GM23338 (cell line): Measurements from ENCODE around the gene WSCD2. TPM values are rescaled to one million over a fixed set of nuclear protein-coding genes. Genes with fewer than 3 reads are reported as not detected.

Experiments
- ATAC-seq: fragments of 200-7000 bp; cut with Tn5 transposase; 3 replicates; pipeline ENCODE4 v1.9.1; 2020
- DNase-seq: peaks from one replicate; pipeline ENCODE4 v3.0.0-alpha.2; 2015; ENCODE audit warnings: low spot score
- H2AFZ ChIP-seq: fragments of 200-600 bp; sonication (generic); 2 replicates; pipeline ENCODE4 v1.8.0; 2016; ENCODE audit warnings: antibody characterized with exemption, mild to moderate bottlenecking, moderate library complexity
- H3F3A ChIP-seq: fragments of 200-600 bp; sonication (generic); replicated peaks from 2 replicates; pipeline ENCODE4 v1.8.0; 2017; ENCODE audit warnings: antibody characterized with exemption, mixed run types, low read depth
- H3K27ac ChIP-seq: fragments of 200-600 bp; sonication (generic); 2 replicates; pipeline ENCODE4 v1.6.1; 2016; ENCODE audit warnings: low read depth
- H3K27me3 ChIP-seq: fragments of 200-600 bp; sonication (generic); 2 replicates; pipeline ENCODE4 v1.8.0; 2016; ENCODE audit warnings: mild to moderate bottlenecking, mixed run types, moderate library complexity; ENCODE audit not compliant: insufficient read depth
- H3K36me3 ChIP-seq: fragments of 200-600 bp; sonication (generic); 2 replicates; pipeline ENCODE4 v1.8.0; 2016; ENCODE audit warnings: mild to moderate bottlenecking; ENCODE audit not compliant: insufficient read depth
- H3K4me1 ChIP-seq: fragments of 200-600 bp; sonication (generic); 2 replicates; pipeline ENCODE4 v1.8.0; 2016; ENCODE audit warnings: mild to moderate bottlenecking, moderate library complexity; ENCODE audit not compliant: insufficient read depth
- H3K4me2 ChIP-seq: fragments of 200-600 bp; sonication (generic); 2 replicates; pipeline ENCODE4 v1.7.1; 2017; ENCODE audit warnings: mixed run types
- H3K4me3 ChIP-seq: fragments of 200-600 bp; sonication (generic); 2 replicates; pipeline ENCODE4 v1.6.1; 2016; ENCODE audit warnings: mixed run types
- H3K79me2 ChIP-seq: fragments of 200-600 bp; sonication (generic); replicated peaks from 2 replicates; pipeline ENCODE4 v1.8.0; 2017; ENCODE audit warnings: mild to moderate bottlenecking; ENCODE audit not compliant: insufficient read depth
- H3K9me2 ChIP-seq: fragments of 200-600 bp; sonication (generic); 2 replicates; pipeline ENCODE4 v1.8.0; 2017; ENCODE audit not compliant: insufficient read depth
- H4K20me1 ChIP-seq: fragments of 200-600 bp; sonication (generic); replicated peaks from 2 replicates; pipeline ENCODE4 v1.8.0; 2017; ENCODE audit warnings: mild to moderate bottlenecking; ENCODE audit not compliant: insufficient read depth
- H3K27ac Mint-ChIP-seq: 2 replicates; pipeline ENCODE4 v1.8.0; 2020; ENCODE audit warnings: inconsistent platforms, mild to moderate bottlenecking, moderate library complexity, mixed read lengths
- H3K27me3 Mint-ChIP-seq: 3 replicates; pipeline ENCODE4 v1.8.0; 2022; ENCODE audit warnings: low read depth, mild to moderate bottlenecking, moderate library complexity, mixed read lengths, inconsistent platforms; ENCODE audit not compliant: insufficient read depth, poor library complexity
- H3K36me3 Mint-ChIP-seq: 3 replicates; pipeline ENCODE4 v1.8.0; 2021; ENCODE audit warnings: low read depth, mild to moderate bottlenecking, inconsistent platforms, moderate library complexity, mixed read lengths
- H3K4me1 Mint-ChIP-seq: 3 replicates; pipeline ENCODE4 v1.8.0; 2020; ENCODE audit warnings: mild to moderate bottlenecking, inconsistent platforms, mixed read lengths
- H3K4me3 Mint-ChIP-seq: 3 replicates; pipeline ENCODE4 v1.8.0; 2021; ENCODE audit warnings: moderate library complexity, mild to moderate bottlenecking, inconsistent platforms, mixed read lengths
- H3K9me3 Mint-ChIP-seq: 3 replicates; pipeline ENCODE4 v1.8.0; 2020; ENCODE audit warnings: moderate library complexity, mild to moderate bottlenecking, inconsistent platforms, mixed read lengths
- CTCF ChIP-seq, 2 experiments: fragments of 200-600 bp in 1 of 2; sonication (generic) in 1 of 2; conservative IDR thresholded peaks; 2 replicates each; pipeline versions ENCODE4 v1.5.1 to v1.6.1; 2016 to 2017; ENCODE audit warnings: antibody characterized with exemption in 2 of 2, low read depth in 2 of 2, mild to moderate bottlenecking in 2 of 2, moderate library complexity in 1 of 2
- EZH2 ChIP-seq: fragments of 200-600 bp; sonication (generic); IDR thresholded peaks from one replicate; pipeline ENCODE4 v1.8.0; 2017; ENCODE audit warnings: antibody characterized with exemption, mild to moderate bottlenecking, low read depth; ENCODE audit not compliant: unreplicated experiment
- ZNF114 ChIP-seq: fragments of 250-450 bp; sonication (Bioruptor Pico); IDR thresholded peaks from 2 replicates; pipeline ENCODE4 v1.5.0; 2020; ENCODE audit warnings: mild to moderate bottlenecking, moderate library complexity
- ZNF462 ChIP-seq: fragments of 250-450 bp; sonication (Bioruptor Pico); IDR thresholded peaks from 2 replicates; pipeline ENCODE4 v1.5.0; 2020; ENCODE audit warnings: mild to moderate bottlenecking, moderate library complexity
- polyA plus RNA-seq: library from polyadenylated mRNA; unstranded; fragments of >200 nt; fragmentation: Nextera tagmentation; extraction: Ambion mirVana; gene quantifications from 2 replicates; pipeline ENCODE4 v1.2.1, GENCODE V29; 2016
- total RNA-seq: library from RNA; depleted of rRNA; stranded (reverse); fragments of >200 nt; shearing (Covaris generic); gene quantifications from 2 replicates; pipeline ENCODE4 v1.2.3, GENCODE V29; 2014
- TF ChIP-seq, protein P1 (sequence below): IDR thresholded peaks from 2 replicates; pipeline ENCODE4 v1.6.1; 2016; ENCODE audit warnings: antibody characterized with exemption

The WSCD2 gene
- total and polyA plus RNA-seq, 2 experiments from 2014 or later, result 0.66 to 3.1 TPM

- Mint-ChIP-seq H3K9me3 (no peaks in the 10 kb centered on the region), H3K27ac (peak overlapping the region; percentile 90), H3K4me1 (peaks cover 45% of the 10 kb centered on the region), H3K36me3 (no peaks in the 10 kb centered on the region), H3K4me3 (no peak overlapping the region), H3K27me3 (peaks cover 2% of the 10 kb centered on the region)
- 0 out of 4 replicates have a peak, but pooled peaks of 1 of the 2 experiments have one; percentile 13 for TF ChIP-seq CTCF (conservative IDR thresholded peaks at IDR 0.05; ENCODE audit: low read depth in 2 of 2)
- TF ChIP-seq, protein P1, sequence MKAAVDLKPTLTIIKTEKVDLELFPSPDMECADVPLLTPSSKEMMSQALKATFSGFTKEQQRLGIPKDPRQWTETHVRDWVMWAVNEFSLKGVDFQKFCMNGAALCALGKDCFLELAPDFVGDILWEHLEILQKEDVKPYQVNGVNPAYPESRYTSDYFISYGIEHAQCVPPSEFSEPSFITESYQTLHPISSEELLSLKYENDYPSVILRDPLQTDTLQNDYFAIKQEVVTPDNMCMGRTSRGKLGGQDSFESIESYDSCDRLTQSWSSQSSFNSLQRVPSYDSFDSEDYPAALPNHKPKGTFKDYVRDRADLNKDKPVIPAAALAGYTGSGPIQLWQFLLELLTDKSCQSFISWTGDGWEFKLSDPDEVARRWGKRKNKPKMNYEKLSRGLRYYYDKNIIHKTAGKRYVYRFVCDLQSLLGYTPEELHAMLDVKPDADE, result no peak
- H3K4me1 ChIP-seq, result peaks cover 36% of the 10 kb centered on the region
- DNase-seq (peak; percentile 81), ATAC-seq (peak; percentile 97)
- H2AFZ ChIP-seq, result peak overlapping the region; percentile 84
- peak overlapping the region; percentile 81 for H3K27ac ChIP-seq
- no peaks in the 10 kb centered on the region for H3K79me2 ChIP-seq
- no peaks in the 10 kb centered on the region for H4K20me1 ChIP-seq
- H3K27me3 ChIP-seq, result no peaks in the 10 kb centered on the region
- H3K36me3 ChIP-seq, result no peaks in the 10 kb centered on the region
- H3K4me3 ChIP-seq, result no peak overlapping the region
- H3K4me2 ChIP-seq, result peak overlapping the region; percentile 23; the same call in 1 of the 2 replicates
- no peaks in the 10 kb centered on the region; the same call in 1 of the 2 replicates for H3F3A ChIP-seq
- 0 out of 2 replicates have a peak, but pooled peaks cover 2% of the 10 kb centered on the region for H3K9me2 ChIP-seq
Observed at GRCh38 chr12:108112832-108113556, 16.1 kb upstream of the WSCD2 start.

- ATAC-seq (no peak), DNase-seq (no peak)
- no peaks in the 10 kb centered on the region for H3K79me2 ChIP-seq
- peaks cover 36% of the 10 kb centered on the region for H3K4me1 ChIP-seq
- H3K27ac ChIP-seq, result no peak overlapping the region
- H3F3A ChIP-seq, result no peaks in the 10 kb centered on the region; the same call in 1 of the 2 replicates
- H3K4me2 ChIP-seq, result peak overlapping the region; percentile 46
- no peaks in the 10 kb centered on the region for H3K27me3 ChIP-seq
- H3K4me3 Mint-ChIP-seq, result no peak overlapping the region
- H3K4me3 ChIP-seq, result no peak overlapping the region
- no peaks in the 10 kb centered on the region for H3K36me3 Mint-ChIP-seq
- H3K9me3 Mint-ChIP-seq, result no peaks in the 10 kb centered on the region
- no peaks in the 10 kb centered on the region for H3K36me3 ChIP-seq
- H2AFZ ChIP-seq, result no peak overlapping the region
- H3K4me1 Mint-ChIP-seq, result peaks cover 48% of the 10 kb centered on the region
- H3K27me3 Mint-ChIP-seq, result peaks cover 3% of the 10 kb centered on the region
- no peak overlapping the region for H3K27ac Mint-ChIP-seq
- no peaks in the 10 kb centered on the region for H4K20me1 ChIP-seq
- H3K9me2 ChIP-seq, result 0 out of 2 replicates have a peak, but pooled peaks cover 11% of the 10 kb centered on the region
- no peak for TF ChIP-seq ZNF462 (CRISPR knock-in tag)
- no peak for TF ChIP-seq ZNF114 (CRISPR knock-in tag)
- no peak for TF ChIP-seq CTCF (conservative IDR thresholded peaks at IDR 0.05; ENCODE audit: low read depth in 2 of 2)
- no peak for TF ChIP-seq EZH2
Observed at GRCh38 chr12:108115123-108116121, 13.7 kb upstream of the WSCD2 start.
